IPS-20b (cell line): ENCODE data around the gene RPL15.
"Not testable (repeated sequence)": the region's sequence is repeated elsewhere in the genome, so short reads cannot be mapped to it uniquely, and the experiment has no call there.

Experiments
- H3K27ac ChIP-seq: one replicate; pipeline ENCODE4 v1.5.1; 2013; ENCODE audit warnings: low read length
- H3K27me3 ChIP-seq: 2 replicates; pipeline ENCODE4 v1.6.1; 2013; ENCODE audit warnings: mild to moderate bottlenecking, low read length, inconsistent platforms; ENCODE audit not compliant: insufficient read depth
- H3K36me3 ChIP-seq: 2 replicates; pipeline ENCODE4 v1.6.1; 2013; ENCODE audit warnings: low read depth, mild to moderate bottlenecking, inconsistent platforms, low read length, moderate library complexity; ENCODE audit not compliant: insufficient read depth
- H3K4me1 ChIP-seq: 2 replicates; pipeline ENCODE4 v1.6.1; 2013; ENCODE audit warnings: mild to moderate bottlenecking, control low read depth, inconsistent platforms, low read length, moderate library complexity; ENCODE audit not compliant: insufficient read depth
- H3K4me3 ChIP-seq: 2 replicates; pipeline ENCODE4 v1.5.1; 2013; ENCODE audit warnings: mild to moderate bottlenecking, low read length, inconsistent platforms
- H3K9ac ChIP-seq: 2 replicates; pipeline ENCODE4 v1.6.1; 2013; ENCODE audit warnings: low read depth, mild to moderate bottlenecking, inconsistent platforms, low read length, moderate library complexity
- H3K9me3 ChIP-seq: 2 replicates; pipeline ENCODE4 v1.6.1; 2013; ENCODE audit warnings: mild to moderate bottlenecking, low read depth, low read length, inconsistent platforms; ENCODE audit not compliant: insufficient read depth

RPL15 gene

GRCh38 chr3:23917679-23918303, 859 bp downstream of the RPL15 start:
- H3K4me3 ChIP-seq = peak overlapping the region; percentile 100
- peaks cover 11% of the 10 kb centered on the region; the same call in 1 of the 2 replicates for H3K27me3 ChIP-seq
- not testable (repeated sequence) for H3K9me3 ChIP-seq, H3K4me1 ChIP-seq
- H3K36me3 ChIP-seq = peaks cover 44% of the 10 kb centered on the region
- peak overlapping the region; percentile 87 for H3K27ac ChIP-seq
- H3K9ac ChIP-seq = peak overlapping the region; percentile 99

DNA sequence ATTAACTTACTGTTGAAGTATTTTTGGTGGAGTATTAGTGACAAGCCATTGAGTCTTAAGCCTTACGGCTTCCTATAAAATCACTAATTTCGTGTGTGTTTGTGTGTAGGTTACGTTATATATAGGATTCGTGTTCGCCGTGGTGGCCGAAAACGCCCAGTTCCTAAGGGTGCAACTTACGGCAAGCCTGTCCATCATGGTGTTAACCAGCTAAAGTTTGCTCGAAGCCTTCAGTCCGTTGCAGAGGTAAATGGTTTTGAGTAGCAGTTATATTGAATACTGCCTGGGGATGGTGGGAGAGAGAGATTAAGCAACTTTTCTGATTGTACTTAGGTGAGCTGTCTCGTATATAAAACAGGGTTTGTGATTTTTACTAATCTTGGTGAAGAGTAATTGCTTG, 1.4 kb downstream of the RPL15 start:
- peaks cover 11% of the 10 kb centered on the region; the same call in 1 of the 2 replicates for H3K27me3 ChIP-seq
- H3K9me3 ChIP-seq, H3K4me1 ChIP-seq: not testable (repeated sequence)
- peak overlapping the region; percentile 87 for H3K27ac ChIP-seq
- peak overlapping the region; percentile 100 for H3K4me3 ChIP-seq
- peak overlapping the region; percentile 99 for H3K9ac ChIP-seq
- peaks cover 44% of the 10 kb centered on the region for H3K36me3 ChIP-seq

GRCh38 chr3:23919628-23920027, 2.7 kb downstream of the RPL15 start:
- Histone ChIP-seq H3K36me3 (peaks cover 44% of the 10 kb centered on the region), H3K27me3 (peaks cover 11% of the 10 kb centered on the region; the same call in 1 of the 2 replicates), H3K9me3 (no peaks in the 10 kb centered on the region), H3K9ac (peak overlapping the region; percentile 31; the same call in 1 of the 2 replicates), H3K4me3 (peak overlapping the region; percentile 46), H3K4me1 (peaks cover 9% of the 10 kb centered on the region), H3K27ac (no peak overlapping the region)

DNA sequence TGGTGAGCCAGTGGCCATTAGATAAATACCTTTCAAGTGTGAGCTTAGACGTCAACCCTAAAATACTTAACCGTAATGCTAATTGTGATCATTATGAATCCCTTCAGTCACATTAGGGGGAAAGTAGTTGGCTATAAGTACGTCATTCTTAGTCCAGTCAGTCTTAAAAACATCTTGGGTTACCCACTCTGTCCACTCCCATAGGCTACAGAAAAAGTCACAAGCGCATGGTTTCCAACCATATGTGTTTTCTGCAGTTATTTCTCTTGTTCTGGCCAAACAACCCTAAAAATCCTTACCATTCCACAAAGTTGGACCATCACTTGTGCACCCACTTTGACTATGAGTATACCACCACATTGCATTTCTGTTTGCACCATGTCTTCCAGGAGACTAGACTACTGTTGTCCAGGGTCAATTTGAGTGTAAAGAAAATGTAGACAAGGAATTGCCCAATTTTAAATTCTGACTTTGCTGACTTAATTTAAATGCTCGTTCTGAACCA, 3.3 kb downstream of the RPL15 start:
- H3K4me3 ChIP-seq = peak overlapping the region; percentile 8; the same call in 1 of the 2 replicates
- H3K36me3 ChIP-seq = peaks cover 44% of the 10 kb centered on the region
- H3K9ac ChIP-seq = peak overlapping the region; percentile 31; the same call in 1 of the 2 replicates
- H3K27ac ChIP-seq = no peak overlapping the region
- no peaks in the 10 kb centered on the region for H3K9me3 ChIP-seq
- H3K4me1 ChIP-seq = peaks cover 5% of the 10 kb centered on the region; the same call in 1 of the 2 replicates
- H3K27me3 ChIP-seq = peaks cover 11% of the 10 kb centered on the region; the same call in 1 of the 2 replicates

DNA sequence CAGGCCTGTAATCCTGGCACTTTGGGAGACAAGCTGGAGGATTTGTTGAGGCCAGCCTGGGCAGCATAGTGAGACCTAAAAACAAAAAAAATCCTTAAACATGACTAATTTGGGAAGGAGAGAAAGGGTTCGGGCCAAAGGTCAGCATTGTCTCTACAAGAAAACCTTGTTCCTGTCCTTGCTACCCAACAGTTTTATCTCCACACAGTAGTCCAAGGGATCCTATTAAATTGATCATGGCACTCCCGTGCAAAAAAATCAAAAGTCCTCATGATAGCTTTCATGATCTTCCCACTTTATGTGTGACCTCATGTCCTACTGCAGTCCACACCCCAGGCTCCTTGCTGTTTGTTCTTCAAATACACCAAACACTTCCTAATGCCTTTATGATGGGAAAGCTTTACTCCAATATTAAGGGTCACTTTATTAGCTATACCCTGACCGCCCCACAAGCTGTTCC, 4.2 kb downstream of the RPL15 start:
- H3K4me1 ChIP-seq = no peaks in the 10 kb centered on the region; the same call in 1 of the 2 replicates
- H3K36me3 ChIP-seq = peaks cover 44% of the 10 kb centered on the region
- H3K27me3 ChIP-seq = peaks cover 2% of the 10 kb centered on the region; the same call in 1 of the 2 replicates
- H3K9ac ChIP-seq = no peak overlapping the region
- no peak overlapping the region for H3K4me3 ChIP-seq
- no peak overlapping the region for H3K27ac ChIP-seq
- H3K9me3 ChIP-seq = no peaks in the 10 kb centered on the region

DNA sequence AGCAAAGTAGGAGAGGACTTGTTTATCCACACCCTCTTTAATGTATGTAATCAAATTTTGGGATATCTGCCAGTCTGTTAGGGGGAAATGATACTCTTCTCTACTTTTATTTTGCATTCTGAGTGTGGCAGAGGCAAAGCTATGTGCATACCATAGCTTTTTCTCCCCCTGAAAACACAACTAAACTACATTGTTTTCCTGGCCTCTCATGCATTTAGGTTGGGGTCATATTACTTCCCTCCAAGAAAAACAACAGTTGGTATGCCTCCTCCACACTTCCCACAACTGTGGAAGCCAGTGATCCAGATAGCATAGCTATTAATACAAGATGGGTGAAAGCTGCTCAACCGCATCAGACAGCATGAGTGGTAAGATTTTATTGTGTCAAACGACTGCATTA, 6.9 kb downstream of the RPL15 start:
- Histone ChIP-seq H3K4me1 (no peaks in the 10 kb centered on the region; the same call in 1 of the 2 replicates), H3K36me3 (peaks cover 30% of the 10 kb centered on the region), H3K27ac (no peak overlapping the region), H3K9ac (no peak overlapping the region), H3K27me3 (no peaks in the 10 kb centered on the region), H3K4me3 (no peak overlapping the region), H3K9me3 (no peaks in the 10 kb centered on the region)

- no peaks in the 10 kb centered on the region for H3K27me3 ChIP-seq
- H3K9ac ChIP-seq = no peak overlapping the region
- no peaks in the 10 kb centered on the region for H3K9me3 ChIP-seq
- H3K4me1 ChIP-seq = no peaks in the 10 kb centered on the region
- no peak overlapping the region for H3K27ac ChIP-seq
- H3K4me3 ChIP-seq = no peak overlapping the region
- peaks cover 8% of the 10 kb centered on the region; the same call in 1 of the 2 replicates for H3K36me3 ChIP-seq
Observed at GRCh38 chr3:23926246-23926645, 9.3 kb downstream of the RPL15 start.

DNA sequence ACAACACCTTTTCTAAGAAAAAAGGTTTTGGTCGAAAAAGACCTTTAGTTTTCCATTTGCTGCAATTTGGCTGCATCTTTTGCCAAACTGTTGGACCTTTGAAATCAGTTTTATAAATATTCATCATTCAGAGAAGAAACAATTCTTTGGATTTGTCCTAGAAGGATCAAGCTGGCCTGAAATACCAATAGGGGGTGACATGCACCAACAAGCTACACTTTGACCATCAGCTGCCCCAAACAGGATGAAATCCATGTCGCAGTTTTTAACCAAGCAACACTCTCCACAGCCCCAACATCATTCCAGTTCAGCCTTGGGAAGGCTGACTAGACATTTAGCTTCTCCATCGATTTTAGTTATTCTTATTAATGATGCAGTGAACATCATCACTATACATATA, 9.8 kb downstream of the RPL15 start:
- H3K27me3 ChIP-seq = no peaks in the 10 kb centered on the region
- no peak overlapping the region for H3K27ac ChIP-seq
- H3K9ac ChIP-seq = no peak overlapping the region
- H3K9me3 ChIP-seq = no peaks in the 10 kb centered on the region
- H3K4me3 ChIP-seq = no peak overlapping the region
- no peaks in the 10 kb centered on the region for H3K4me1 ChIP-seq
- H3K36me3 ChIP-seq = 0 out of 2 replicates have a peak, but pooled peaks cover 4% of the 10 kb centered on the region

DNA sequence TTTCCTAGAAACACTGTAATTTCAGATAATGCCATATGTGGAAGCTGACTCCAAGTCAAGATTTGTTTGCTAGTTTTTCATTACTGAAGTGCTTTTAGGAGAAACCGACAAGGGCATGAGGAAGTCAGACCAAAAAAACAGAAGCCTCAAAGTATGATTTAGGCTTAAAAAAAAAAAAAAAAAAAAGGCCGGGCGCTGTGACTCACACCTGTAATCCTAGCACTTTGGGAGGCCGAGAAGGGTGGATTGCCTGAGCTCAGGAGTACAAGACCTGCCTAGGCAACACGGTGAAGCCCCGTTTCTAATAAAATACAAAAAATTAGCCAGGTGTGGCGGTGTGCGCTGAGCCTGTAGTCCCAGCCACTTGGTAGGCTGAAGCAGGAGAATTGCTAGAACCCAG, 11.6 kb downstream of the RPL15 start:
- no peaks in the 10 kb centered on the region for H3K36me3 ChIP-seq
- H3K9me3 ChIP-seq = no peaks in the 10 kb centered on the region
- H3K9ac ChIP-seq = no peak overlapping the region
- no peak overlapping the region for H3K4me3 ChIP-seq
- H3K27ac ChIP-seq = no peak overlapping the region
- no peaks in the 10 kb centered on the region for H3K27me3 ChIP-seq
- no peaks in the 10 kb centered on the region for H3K4me1 ChIP-seq

- H3K36me3 ChIP-seq = no peaks in the 10 kb centered on the region
- no peaks in the 10 kb centered on the region for H3K4me1 ChIP-seq
- H3K9ac ChIP-seq = no peak overlapping the region
- H3K9me3 ChIP-seq = no peaks in the 10 kb centered on the region
- H3K27me3 ChIP-seq = no peaks in the 10 kb centered on the region
- H3K27ac ChIP-seq = no peak overlapping the region
- no peak overlapping the region for H3K4me3 ChIP-seq
Observed at GRCh38 chr3:23931597-23931996, 14.7 kb downstream of the RPL15 start.

DNA sequence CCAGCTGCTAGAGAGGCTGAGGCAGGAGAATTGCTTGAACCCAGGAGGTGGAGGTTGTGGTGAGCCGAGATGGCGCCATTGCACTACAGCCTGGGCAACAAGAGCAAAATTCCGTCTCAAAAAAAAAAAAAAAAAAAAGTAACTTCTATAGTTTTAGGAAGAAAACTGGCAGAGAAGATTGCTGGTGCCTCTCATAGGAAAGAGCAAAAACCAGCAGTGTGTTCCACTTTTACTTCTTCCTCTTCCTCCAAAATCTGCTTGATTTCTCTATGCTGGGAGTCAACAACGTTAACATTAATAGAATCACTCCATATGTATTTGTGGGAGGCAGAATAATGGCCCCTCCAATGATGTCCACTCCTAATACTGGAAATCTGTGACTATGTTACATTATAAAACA, 15.6 kb downstream of the RPL15 start:
- Histone ChIP-seq H3K9ac (no peak overlapping the region), H3K27ac (no peak overlapping the region), H3K4me1 (no peaks in the 10 kb centered on the region), H3K36me3 (no peaks in the 10 kb centered on the region), H3K27me3 (no peaks in the 10 kb centered on the region), H3K4me3 (no peak overlapping the region), H3K9me3 (no peaks in the 10 kb centered on the region)

DNA sequence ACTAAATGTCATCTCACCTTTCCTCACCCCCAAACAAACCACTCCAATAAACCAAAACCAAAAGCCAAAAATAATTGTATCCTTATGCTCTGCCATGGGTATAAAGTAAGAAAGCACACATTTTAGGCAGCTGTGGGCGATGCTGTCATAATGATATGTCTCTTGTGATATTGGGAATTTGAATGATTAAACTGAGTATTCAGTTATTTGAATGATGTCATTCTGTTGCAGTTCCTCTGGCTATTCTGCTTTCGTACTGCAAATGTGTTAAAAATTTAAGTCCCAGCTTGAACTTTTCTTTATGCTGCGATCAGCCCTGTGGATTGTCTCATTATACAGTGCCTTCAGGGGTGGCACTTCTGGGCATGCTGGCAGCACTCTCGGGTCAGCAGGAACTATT, 17.3 kb downstream of the RPL15 start:
- Histone ChIP-seq H3K27me3 (no peaks in the 10 kb centered on the region), H3K4me3 (no peak overlapping the region), H3K9me3 (no peaks in the 10 kb centered on the region), H3K36me3 (no peaks in the 10 kb centered on the region), H3K4me1 (no peaks in the 10 kb centered on the region), H3K27ac (no peak overlapping the region), H3K9ac (no peak overlapping the region)
